HepG2 (cell line): ENCODE data around the gene SLC1A2. TPM values are rescaled to one million over a fixed set of nuclear protein-coding genes. Genes with fewer than 3 reads are reported as not detected.
A peak's percentile ranks its signal among the peaks of the same experiment; 100 is the strongest.

ENCODE experiments used
- ATAC-seq: fragments of 200-7000 bp; cut with Tn5 transposase; 3 replicates; pipeline ENCODE4 v1.9.1; 2020; ENCODE audit warnings: mild to moderate bottlenecking, moderate library complexity
- BruUV-seq: library from RNA; stranded (reverse); fragments of 400-500 nt; replicated peaks from 2 replicates; lab custom pipeline; 2021; lab: Mats Ljungman, UMichigan
- CTCF ChIA-PET: fragments of 300-600 bp; formaldehyde crosslinking; extraction: SDS; loops from one replicate; lab custom pipeline; 2021; ENCODE audit warnings: low total read pairs, inconsistent platforms, low intra/inter-chr PET ratio; lab: Yijun Ruan, JAX
- POLR2A ChIA-PET: fragments of 350-600 bp; sonication (Branson Sonifier 250); formaldehyde crosslinking; loops from one replicate; lab custom pipeline; 2020; ENCODE audit warnings: antibody characterized with exemption, inconsistent platforms; lab: Yijun Ruan, JAX
- DNase-seq: peaks from one replicate; pipeline ENCODE4 v3.0.0-alpha.2; 2015; ENCODE audit warnings: low spot score
- FAIRE-seq: peaks from 3 replicates; lab custom pipeline; 2011; peaks lifted over from hg19 to GRCh38; lab: Jason Lieb, UNC
- H2AFZ ChIP-seq: one replicate; pipeline ENCODE4 v1.6.1; 2011; ENCODE audit warnings: low read length, inconsistent platforms
- H3K27ac ChIP-seq: fragments of 300-600 bp; 3 replicates; pipeline ENCODE4 v1.8.0; 2011; ENCODE audit warnings: mixed run types, mild to moderate bottlenecking, mixed read lengths, low read length, inconsistent platforms; ENCODE audit not compliant: insufficient read depth; ENCODE audit errors: extremely low read length
- H3K27me3 ChIP-seq, 2 experiments: fragments of 200-600 bp in 1 of 2; 2 replicates in 1 of 2; 3 replicates in 1 of 2; pipeline versions ENCODE4 v1.6.0 to v1.8.0; 2011; ENCODE audit warnings: low read length in 2 of 2, mild to moderate bottlenecking in 2 of 2, moderate library complexity in 2 of 2, inconsistent platforms in 1 of 2; ENCODE audit not compliant: insufficient read depth in 2 of 2, control insufficient read depth in 1 of 2
- H3K36me3 ChIP-seq, 2 experiments: fragments of 200-600 bp in 1 of 2; replicated peaks in 1 of 2; 2 replicates in 1 of 2; 3 replicates in 1 of 2; pipeline versions ENCODE4 v1.5.1 to v1.8.0; 2011; ENCODE audit warnings: low read length in 2 of 2, inconsistent platforms in 1 of 2; ENCODE audit not compliant: insufficient read depth in 2 of 2, control insufficient read depth in 1 of 2
- H3K4me1 ChIP-seq: 2 replicates; pipeline ENCODE4 v1.5.1; 2012; ENCODE audit warnings: low read length, inconsistent platforms; ENCODE audit not compliant: insufficient read depth
- H3K4me2 ChIP-seq: 2 replicates; pipeline ENCODE4 v1.6.0; 2011; ENCODE audit warnings: low read depth, low read length, inconsistent platforms
- H3K4me3 ChIP-seq, 3 experiments: fragments of 200-600 bp in 1 of 3; sonication (generic), shearing (Covaris generic) in 1 of 3; replicated peaks in 1 of 3; 2 replicates each; pipeline ENCODE4 v1.5.1; 2011 to 2016; ENCODE audit warnings: low read length in 3 of 3, inconsistent platforms in 2 of 3, low read depth in 2 of 3, mild to moderate bottlenecking in 2 of 3, control low read depth in 1 of 3, mixed read lengths in 1 of 3; ENCODE audit not compliant: insufficient read depth in 1 of 3
- H3K79me2 ChIP-seq: one replicate; pipeline ENCODE4 v1.6.1; 2011; ENCODE audit warnings: low read length, inconsistent platforms; ENCODE audit not compliant: insufficient read depth
- H3K9ac ChIP-seq: 2 replicates; pipeline ENCODE4 v1.6.0; 2011; ENCODE audit warnings: mild to moderate bottlenecking, low read depth, low read length, inconsistent platforms; ENCODE audit not compliant: insufficient read depth
- H3K9me3 ChIP-seq: 2 replicates; pipeline ENCODE4 v1.5.1; 2012; ENCODE audit warnings: mild to moderate bottlenecking, low read length
- H4K20me1 ChIP-seq: 2 replicates; pipeline ENCODE4 v1.6.0; 2011; ENCODE audit warnings: inconsistent platforms, mild to moderate bottlenecking, low read length, moderate library complexity; ENCODE audit not compliant: insufficient read depth
- CCDC6 ChIP-seq: sonication (generic); formaldehyde crosslinking; IDR thresholded peaks from 2 replicates; pipeline ENCODE4 v1.8.1; 2022; ENCODE audit warnings: mild to moderate bottlenecking, missing genetic modification reagents, moderate library complexity
- FOXP1 ChIP-seq, 2 experiments: fragments of 450-650 bp in 1 of 2; IDR thresholded peaks; 2 replicates each; pipeline ENCODE4 v1.6.1; 2017 to 2018; ENCODE audit warnings: antibody characterized with exemption in 1 of 2
- KLF12 ChIP-seq: sonication (generic); formaldehyde crosslinking; IDR thresholded peaks from 2 replicates; pipeline ENCODE4 v1.4.0; 2020; ENCODE audit warnings: missing genetic modification reagents, borderline replicate concordance
- NKX3-1 ChIP-seq: sonication (generic); formaldehyde crosslinking; IDR thresholded peaks from 2 replicates; pipeline ENCODE4 v1.5.0; 2020; ENCODE audit warnings: missing genetic modification reagents
- REL ChIP-seq: sonication (generic); formaldehyde crosslinking; conservative IDR thresholded peaks from 2 replicates; pipeline ENCODE4 v1.8.0; 2022; ENCODE audit warnings: mild to moderate bottlenecking, missing genetic modification reagents, moderate library complexity
- RFX1 ChIP-seq: fragments of 450-650 bp; IDR thresholded peaks from 2 replicates; pipeline ENCODE4 v1.6.1; 2017
- SAP130 ChIP-seq: IDR thresholded peaks from 2 replicates; pipeline ENCODE4 v1.6.1; 2016; ENCODE audit warnings: low read depth
- SETDB1 ChIP-seq: sonication (generic); formaldehyde crosslinking; IDR thresholded peaks from 2 replicates; pipeline ENCODE4 v1.5.1; 2020; ENCODE audit warnings: missing genetic modification reagents, mild to moderate bottlenecking, borderline replicate concordance
- TAF15 ChIP-seq: fragments of 200-400 bp; formaldehyde crosslinking; IDR thresholded peaks from one replicate; pipeline ENCODE4 v1.6.1; 2018; ENCODE audit warnings: mild to moderate bottlenecking, low read depth, low read length; ENCODE audit not compliant: poor library complexity, severe bottlenecking
- TARDBP ChIP-seq: sonication (generic); formaldehyde crosslinking; IDR thresholded peaks from 2 replicates; pipeline ENCODE4 v1.8.0; 2022; ENCODE audit warnings: mild to moderate bottlenecking, missing genetic modification reagents
- ZNF101 ChIP-seq: sonication (generic); formaldehyde crosslinking; IDR thresholded peaks from 2 replicates; pipeline ENCODE4 v1.4.0; 2020; ENCODE audit warnings: mild to moderate bottlenecking, low read depth, missing genetic modification reagents, borderline replicate concordance
- ZNF30 ChIP-seq: sonication (generic); formaldehyde crosslinking; IDR thresholded peaks from 2 replicates; pipeline ENCODE4 v1.5.0; 2020; ENCODE audit warnings: mild to moderate bottlenecking, missing genetic modification reagents
- ZNF510 ChIP-seq: sonication (generic); formaldehyde crosslinking; IDR thresholded peaks from 2 replicates; pipeline ENCODE4 v1.4.0; 2020; ENCODE audit warnings: low read depth, mild to moderate bottlenecking, missing genetic modification reagents
- ZNF589 ChIP-seq: sonication (generic); formaldehyde crosslinking; conservative IDR thresholded peaks from 2 replicates; pipeline ENCODE4 v1.8.0; 2022; ENCODE audit warnings: mild to moderate bottlenecking, moderate library complexity, missing genetic modification reagents
- ZNF724P ChIP-seq: sonication (generic); formaldehyde crosslinking; IDR thresholded peaks from 2 replicates; pipeline ENCODE4 v1.8.0; 2022; ENCODE audit warnings: missing genetic modification reagents, borderline replicate concordance
- WGBS: methylation state at CpG from one replicate; pipeline ENCODE4 v1.1.6; 2017; ENCODE audit warnings: low lambda C conversion rate; 5-methylcytosine and 5-hydroxymethylcytosine counted together
- in situ Hi-C: cut with HindIII; loops from 2 replicates; pipeline ENCODE4 v1.10.0; 2017; ENCODE audit warnings: low pct_unique_long_range_greater_than_20kb; ENCODE audit not compliant: extremely low pct_ligation_motif_present
- intact Hi-C: fragments of 100-400 bp; cut with micrococcal nuclease; formaldehyde crosslinking; loops from one replicate; pipeline ENCODE4 v1.10.0; 2022; ENCODE audit not compliant: unreplicated experiment
- polyA plus RNA-seq, 8 experiments: library from polyadenylated mRNA; depleted of rRNA in 3 of 8; stranded (reverse) in 7 of 8; unstranded in 1 of 8; fragments of >200 nt; fragmentation: Illumina TruSeq in 4 of 8; extraction: Trizol in 4 of 8; gene quantifications; 2 replicates each; pipeline versions ENCODE4 v1.2.1 to v1.2.3, GENCODE V29; 2011 to 2016; ENCODE audit warnings: low read depth in 4 of 8, missing spikeins in 1 of 8, mixed read lengths in 1 of 8; ENCODE audit not compliant: insufficient read depth in 1 of 8
- total RNA-seq, 5 experiments: library from RNA; depleted of rRNA; stranded (reverse); fragments of >200 nt; fragmentation: Illumina TruSeq; extraction: Trizol; gene quantifications; 2 replicates each; pipeline ENCODE4 v1.2.3, GENCODE V29; 2016; ENCODE audit warnings: low read depth in 1 of 5
- TF ChIP-seq, protein P1 (sequence below): IDR thresholded peaks from 2 replicates; pipeline ENCODE4 v1.6.1; 2016; ENCODE audit warnings: low read depth, control low read depth

SLC1A2 gene
- total and polyA plus RNA-seq, 2 of the 13 experiments (the other 11 are each of a cell fraction or from before 2014, with no cell fraction given): 23.2 to 43.2 TPM

DNA sequence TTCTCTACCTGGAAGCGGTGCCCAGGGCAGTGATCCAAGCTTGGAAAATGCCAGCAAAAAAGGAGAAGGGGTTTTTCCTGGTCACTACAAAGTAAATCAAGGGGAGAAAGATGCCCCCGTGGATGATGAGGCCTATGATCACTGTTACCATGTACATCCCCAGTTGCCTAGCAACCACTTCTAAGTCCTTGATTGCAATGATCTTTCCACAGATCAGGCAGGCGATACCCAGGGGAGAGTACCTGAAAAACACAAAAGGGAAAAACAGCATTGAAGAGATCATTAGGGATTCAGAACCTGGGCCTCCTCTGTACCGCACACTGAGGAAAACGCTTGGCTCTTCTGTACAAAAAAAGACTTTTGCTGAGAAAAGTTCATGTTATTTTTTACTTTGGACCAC is 127.1 kb downstream of the SLC1A2 start:
- CTCF ChIA-PET: no interaction called here
- no peak overlapping the region for H2AFZ ChIP-seq
- no peaks in the 10 kb centered on the region for H3K79me2 ChIP-seq
- peaks cover 2 to 5% of the 10 kb centered on the region in 2 experiments; a peak in 2 of 5 replicates for H3K36me3 ChIP-seq
- POLR2A ChIA-PET: no interaction called here
- no peak overlapping the region for H3K4me2 ChIP-seq
- H3K4me3 ChIP-seq: no peak overlapping the region
- H3K9me3 ChIP-seq: no peaks in the 10 kb centered on the region
- no TSS peak for BruUV-seq
- TF ChIP-seq RFX1 (peak; percentile 40; the same call in 1 of the 2 replicates), CCDC6 (CRISPR knock-in tag) (no peak)
- DNase-seq (no peak), ATAC-seq (no peak), FAIRE-seq (no peak)
- no peaks in the 10 kb centered on the region for H3K27me3 ChIP-seq
- H3K9ac ChIP-seq: no peak overlapping the region
- intact Hi-C loops (no loop called here), in situ Hi-C loops (no loop called here)
- no peak overlapping the region for H3K27ac ChIP-seq
- no peaks in the 10 kb centered on the region for H4K20me1 ChIP-seq
- 90% methylated on average over 5 of the region's 5 CpGs for WGBS
- H3K4me1 ChIP-seq: no peaks in the 10 kb centered on the region

DNA sequence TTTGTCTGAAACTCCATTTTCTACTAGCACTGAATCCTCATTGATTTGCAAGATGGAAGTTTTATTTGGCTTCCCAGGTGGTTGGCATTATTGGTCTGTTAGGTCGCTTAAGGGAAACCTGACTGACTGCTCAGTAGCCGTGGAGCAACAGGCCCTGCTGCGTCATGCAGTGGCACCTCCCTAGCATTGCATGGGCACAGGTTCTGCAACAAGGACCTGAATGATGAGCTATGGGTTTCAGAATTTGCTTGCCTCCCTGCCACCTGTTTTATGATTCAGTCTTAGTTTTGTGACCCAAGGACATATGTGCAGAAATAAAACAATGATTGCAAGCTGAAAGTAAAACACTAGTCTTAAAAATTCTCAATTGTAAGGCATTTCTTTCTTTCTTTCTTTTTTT is 128.5 kb downstream of the SLC1A2 start:
- FAIRE-seq: no peak
- in situ Hi-C loops: no loop called here
- H3K4me2 ChIP-seq: no peak overlapping the region
- H3K79me2 ChIP-seq: no peaks in the 10 kb centered on the region
- no peak overlapping the region for H3K4me3 ChIP-seq
- H3K27ac ChIP-seq: no peak overlapping the region
- TF ChIP-seq FOXP1 (IDR thresholded peaks at IDR 0.05): no peak
- TF ChIP-seq FOXP1 (CRISPR knock-in tag; IDR thresholded peaks at IDR 0.05): no peak
- no peak for TF ChIP-seq ZNF101
- TF ChIP-seq SETDB1 (CRISPR knock-in tag): no peak
- no peak for TF ChIP-seq NKX3-1 (CRISPR knock-in tag)
- TF ChIP-seq ZNF724P (CRISPR knock-in tag): no peak
- TF ChIP-seq REL (CRISPR knock-in tag): no peak
- TF ChIP-seq, protein P1, sequence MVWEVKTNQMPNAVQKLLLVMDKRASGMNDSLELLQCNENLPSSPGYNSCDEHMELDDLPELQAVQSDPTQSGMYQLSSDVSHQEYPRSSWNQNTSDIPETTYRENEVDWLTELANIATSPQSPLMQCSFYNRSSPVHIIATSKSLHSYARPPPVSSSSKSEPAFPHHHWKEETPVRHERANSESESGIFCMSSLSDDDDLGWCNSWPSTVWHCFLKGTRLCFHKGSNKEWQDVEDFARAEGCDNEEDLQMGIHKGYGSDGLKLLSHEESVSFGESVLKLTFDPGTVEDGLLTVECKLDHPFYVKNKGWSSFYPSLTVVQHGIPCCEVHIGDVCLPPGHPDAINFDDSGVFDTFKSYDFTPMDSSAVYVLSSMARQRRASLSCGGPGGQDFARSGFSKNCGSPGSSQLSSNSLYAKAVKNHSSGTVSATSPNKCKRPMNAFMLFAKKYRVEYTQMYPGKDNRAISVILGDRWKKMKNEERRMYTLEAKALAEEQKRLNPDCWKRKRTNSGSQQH: no peak
- no peak for TF ChIP-seq ZNF30
- no peak for TF ChIP-seq TARDBP
- no peak for TF ChIP-seq ZNF589 (CRISPR knock-in tag)
- no peak for TF ChIP-seq KLF12 (CRISPR knock-in tag)
- TF ChIP-seq ZNF510 (CRISPR knock-in tag): no peak
- no peak for TF ChIP-seq TAF15
- no peak for TF ChIP-seq SAP130
- TF ChIP-seq, all 625 proteins: peak for 0
- ChIA-PET POLR2A (no interaction called here), CTCF (no interaction called here)
- no peak for DNase-seq
- Histone ChIP-seq H3K4me1 (no peaks in the 10 kb centered on the region), H3K9me3 (no peaks in the 10 kb centered on the region), H3K9ac (no peak overlapping the region), H4K20me1 (no peaks in the 10 kb centered on the region), H2AFZ (no peak overlapping the region), H3K36me3 (peaks cover 2 to 13% of the 10 kb centered on the region in 2 experiments; a peak in 2 of 5 replicates), H3K27me3 (no peaks in the 10 kb centered on the region)
- ATAC-seq: no peak
- no TSS peak for BruUV-seq
- intact Hi-C loops: no loop called here
- 67% methylated on average over 3 of the region's 3 CpGs for WGBS
